C4-2B (cell line): ENCODE results near the gene PUSL1.

Experiments
- ZFX ChIP-seq: fragments of 450-650 bp; IDR thresholded peaks from 2 replicates; pipeline ENCODE4 v1.6.1; 2017
- TF ChIP-seq, protein P1 (sequence below): fragments of 450-650 bp; conservative IDR thresholded peaks from 2 replicates; pipeline ENCODE4 v1.5.1; 2017; ENCODE audit warnings: mild to moderate bottlenecking

DNA sequence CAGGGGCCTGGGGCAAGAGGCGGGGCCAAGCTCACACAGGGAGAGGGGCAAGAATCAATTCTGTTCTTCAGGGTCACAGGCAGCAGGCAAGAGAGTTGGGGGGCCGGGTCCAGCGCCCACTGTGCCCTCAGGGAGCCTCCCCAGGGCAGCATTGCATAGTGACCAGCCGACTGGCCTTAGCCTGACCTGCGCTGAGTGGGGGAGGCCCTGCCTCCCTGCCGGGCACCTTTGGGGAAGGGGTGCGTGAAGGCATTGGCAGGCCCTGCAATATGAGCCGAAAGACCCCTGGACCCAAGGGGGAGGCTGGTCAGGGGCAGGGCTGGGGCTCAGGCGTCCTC is 16.0 kb upstream of the PUSL1 start:
- TF ChIP-seq, protein P1, sequence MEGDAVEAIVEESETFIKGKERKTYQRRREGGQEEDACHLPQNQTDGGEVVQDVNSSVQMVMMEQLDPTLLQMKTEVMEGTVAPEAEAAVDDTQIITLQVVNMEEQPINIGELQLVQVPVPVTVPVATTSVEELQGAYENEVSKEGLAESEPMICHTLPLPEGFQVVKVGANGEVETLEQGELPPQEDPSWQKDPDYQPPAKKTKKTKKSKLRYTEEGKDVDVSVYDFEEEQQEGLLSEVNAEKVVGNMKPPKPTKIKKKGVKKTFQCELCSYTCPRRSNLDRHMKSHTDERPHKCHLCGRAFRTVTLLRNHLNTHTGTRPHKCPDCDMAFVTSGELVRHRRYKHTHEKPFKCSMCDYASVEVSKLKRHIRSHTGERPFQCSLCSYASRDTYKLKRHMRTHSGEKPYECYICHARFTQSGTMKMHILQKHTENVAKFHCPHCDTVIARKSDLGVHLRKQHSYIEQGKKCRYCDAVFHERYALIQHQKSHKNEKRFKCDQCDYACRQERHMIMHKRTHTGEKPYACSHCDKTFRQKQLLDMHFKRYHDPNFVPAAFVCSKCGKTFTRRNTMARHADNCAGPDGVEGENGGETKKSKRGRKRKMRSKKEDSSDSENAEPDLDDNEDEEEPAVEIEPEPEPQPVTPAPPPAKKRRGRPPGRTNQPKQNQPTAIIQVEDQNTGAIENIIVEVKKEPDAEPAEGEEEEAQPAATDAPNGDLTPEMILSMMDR = no peak
- no peak for TF ChIP-seq ZFX
